Activated CD4-positive, alpha-beta T cell treated with anti-CD3 and anti-CD28 coated beads, Interleukin-2, amount 10 ng/mL, durations not matched to agents 7 days and 5 days (primary cell): ENCODE results near the gene NKAIN2. TPM values are rescaled to one million over a fixed set of nuclear protein-coding genes. Genes with fewer than 3 reads are reported as not detected.
"Not testable (repeated sequence)": the region's sequence is repeated elsewhere in the genome, so short reads cannot be mapped to it uniquely, and the experiment has no call there.

Experiments used
- CTCF ChIA-PET: fragments of 350-600 bp; sonication (Branson Sonifier 250); formaldehyde crosslinking; loops from one replicate; lab custom pipeline; 2021; ENCODE audit warnings: antibody characterized with exemption; lab: Charles Lee
- POLR2A ChIA-PET: fragments of 350-600 bp; sonication (Branson Sonifier 250); formaldehyde crosslinking; loops from one replicate; lab custom pipeline; 2021; ENCODE audit warnings: antibody characterized with exemption; lab: Charles Lee
- DNase-seq: peaks from one replicate; pipeline ENCODE4 v3.0.0-alpha.2; 2020
- H3K27ac Mint-ChIP-seq: one replicate; pipeline ENCODE4 v1.8.0; 2021; ENCODE audit warnings: mild to moderate bottlenecking, moderate library complexity, mixed read lengths
- H3K27me3 Mint-ChIP-seq: one replicate; pipeline ENCODE4 v1.8.0; 2021; ENCODE audit warnings: mixed read lengths
- H3K36me3 Mint-ChIP-seq: one replicate; pipeline ENCODE4 v1.8.0; 2021; ENCODE audit warnings: low read depth, mixed read lengths
- H3K4me1 Mint-ChIP-seq: one replicate; pipeline ENCODE4 v1.8.0; 2021; ENCODE audit warnings: mixed read lengths
- H3K4me3 Mint-ChIP-seq: one replicate; pipeline ENCODE4 v1.8.0; 2021; ENCODE audit warnings: mild to moderate bottlenecking, moderate library complexity, mixed read lengths
- H3K9me3 Mint-ChIP-seq: one replicate; pipeline ENCODE4 v1.8.0; 2021; ENCODE audit warnings: mixed read lengths
- total RNA-seq, 2 experiments: library from RNA; stranded (reverse); gene quantifications; one replicate each; pipeline ENCODE4 v1.2.3, GENCODE V29; 2021

The NKAIN2 gene
- total RNA-seq, 2 experiments from 2014 or later = not detected

- no peak overlapping the region for H3K4me3 Mint-ChIP-seq
- no peaks in the 10 kb centered on the region for H3K4me1 Mint-ChIP-seq
- DNase-seq = no peak
- H3K9me3 Mint-ChIP-seq = no peaks in the 10 kb centered on the region
- no peaks in the 10 kb centered on the region for H3K27me3 Mint-ChIP-seq
- CTCF ChIA-PET = no interaction called here
- H3K36me3 Mint-ChIP-seq = no peaks in the 10 kb centered on the region
- H3K27ac Mint-ChIP-seq = no peak overlapping the region
- POLR2A ChIA-PET = no interaction called here
Measured at GRCh38 chr6:124539096-124539495, 735.4 kb downstream of the NKAIN2 start.

GRCh38 chr6:124541573-124541972 is 737.9 kb downstream of the NKAIN2 start:
- Mint-ChIP-seq H3K36me3 (no peaks in the 10 kb centered on the region), H3K27ac (no peak overlapping the region), H3K4me1 (no peaks in the 10 kb centered on the region), H3K9me3 (no peaks in the 10 kb centered on the region), H3K27me3 (no peaks in the 10 kb centered on the region), H3K4me3 (no peak overlapping the region)
- ChIA-PET POLR2A (no interaction called here), CTCF (no interaction called here)
- no peak for DNase-seq

DNA sequence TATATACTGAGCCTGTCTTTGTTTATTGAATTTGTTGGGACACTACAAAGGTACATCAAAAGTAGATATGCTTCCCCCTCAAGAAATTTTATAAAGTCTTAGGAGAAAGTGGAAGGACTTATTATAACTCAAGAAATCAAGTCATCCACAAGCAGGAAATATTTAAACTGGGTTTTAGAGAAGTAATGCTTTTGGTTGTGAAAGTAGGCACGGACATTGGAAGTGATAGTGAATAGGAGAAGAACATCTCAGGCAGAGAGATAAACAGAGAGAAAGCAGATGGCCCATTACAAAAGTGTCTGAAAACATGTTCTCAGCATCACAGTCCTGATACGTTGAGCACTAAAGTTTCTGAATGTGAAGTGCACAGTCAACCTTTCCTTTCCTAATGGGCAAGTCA is 742.9 kb downstream of the NKAIN2 start:
- no peak overlapping the region for H3K4me3 Mint-ChIP-seq
- ChIA-PET CTCF (no interaction called here), POLR2A (no interaction called here)
- H3K27me3 Mint-ChIP-seq = no peaks in the 10 kb centered on the region
- no peaks in the 10 kb centered on the region for H3K9me3 Mint-ChIP-seq
- H3K36me3 Mint-ChIP-seq = no peaks in the 10 kb centered on the region
- DNase-seq = no peak
- no peak overlapping the region for H3K27ac Mint-ChIP-seq
- no peaks in the 10 kb centered on the region for H3K4me1 Mint-ChIP-seq

DNA sequence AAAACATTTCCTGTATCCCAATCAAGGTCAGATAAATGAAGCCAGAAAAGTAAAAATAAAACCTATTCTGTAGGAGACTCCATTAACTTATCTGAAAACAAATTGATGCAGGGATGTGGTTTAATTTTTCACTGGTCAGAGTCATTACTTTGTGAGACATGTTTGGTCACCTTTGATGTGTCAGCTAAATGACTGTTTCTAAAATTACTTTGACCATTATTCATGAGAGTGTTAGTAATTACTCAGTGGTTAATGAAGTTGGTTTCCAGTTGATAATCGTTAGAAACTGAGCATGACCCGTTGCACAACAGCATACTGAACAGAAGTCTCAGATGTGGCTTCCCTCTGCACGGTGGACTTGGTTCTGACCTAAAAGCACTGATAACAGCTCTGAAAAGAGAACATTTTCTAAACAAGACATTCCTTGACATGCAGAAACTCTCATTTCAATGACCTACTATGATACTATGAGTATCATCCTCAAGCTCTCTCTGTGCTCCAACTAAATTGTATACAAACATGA is 748.1 kb downstream of the NKAIN2 start:
- no peak overlapping the region for H3K4me3 Mint-ChIP-seq
- H3K36me3 Mint-ChIP-seq = no peaks in the 10 kb centered on the region
- no peaks in the 10 kb centered on the region for H3K4me1 Mint-ChIP-seq
- ChIA-PET CTCF (no interaction called here), POLR2A (no interaction called here)
- DNase-seq = no peak
- H3K9me3 Mint-ChIP-seq = no peaks in the 10 kb centered on the region
- no peaks in the 10 kb centered on the region for H3K27me3 Mint-ChIP-seq
- H3K27ac Mint-ChIP-seq = no peak overlapping the region

- no peak overlapping the region for H3K4me3 Mint-ChIP-seq
- H3K4me1 Mint-ChIP-seq = no peaks in the 10 kb centered on the region
- no peak overlapping the region for H3K27ac Mint-ChIP-seq
- H3K27me3 Mint-ChIP-seq = no peaks in the 10 kb centered on the region
- no peak for DNase-seq
- H3K9me3 Mint-ChIP-seq = no peaks in the 10 kb centered on the region
- no peaks in the 10 kb centered on the region for H3K36me3 Mint-ChIP-seq
- POLR2A ChIA-PET = no interaction called here
- CTCF ChIA-PET = no interaction called here
Measured at GRCh38 chr6:124557873-124558272, 754.2 kb downstream of the NKAIN2 start.

- H3K4me1 Mint-ChIP-seq, H3K27ac Mint-ChIP-seq, CTCF ChIA-PET, H3K9me3 Mint-ChIP-seq, DNase-seq, POLR2A ChIA-PET, H3K4me3 Mint-ChIP-seq, H3K36me3 Mint-ChIP-seq, H3K27me3 Mint-ChIP-seq: not testable (repeated sequence)
Measured at GRCh38 chr6:124560078-124560477, 756.4 kb downstream of the NKAIN2 start.

DNA sequence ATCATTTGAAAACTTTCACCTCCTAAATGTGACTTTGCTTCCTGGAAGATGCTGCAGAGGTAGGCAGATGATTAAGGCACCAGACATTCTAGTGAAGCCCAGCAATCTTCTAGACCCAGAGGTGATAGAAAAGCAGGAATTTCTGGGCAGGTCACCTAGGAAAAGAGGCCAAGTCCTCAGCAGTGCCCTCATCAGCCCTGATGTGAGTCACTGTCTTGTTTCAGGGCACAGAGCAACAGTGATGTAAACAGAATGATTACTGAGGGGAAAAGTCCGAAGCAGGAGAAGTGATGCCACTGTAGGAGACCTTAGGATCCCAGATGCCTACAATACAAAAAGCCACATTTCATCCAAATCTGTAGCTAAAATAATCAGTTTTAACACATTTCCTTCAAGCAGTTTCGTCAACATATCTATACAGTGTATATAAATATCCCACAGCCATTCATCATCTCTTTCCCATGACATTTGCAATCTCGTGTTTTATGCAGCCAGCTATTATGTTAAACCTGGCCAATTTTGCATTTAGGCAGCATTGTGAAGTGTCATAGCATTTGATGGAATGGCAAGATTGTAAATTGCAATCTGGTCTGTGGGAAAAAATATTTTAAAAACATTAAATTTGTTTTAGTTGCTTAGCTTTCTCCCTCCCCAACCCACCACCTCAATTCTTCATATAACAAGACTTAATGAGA is 757.4 kb downstream of the NKAIN2 start:
- POLR2A ChIA-PET = no interaction called here
- Mint-ChIP-seq H3K27me3 (no peaks in the 10 kb centered on the region), H3K27ac (no peak overlapping the region), H3K4me3 (no peak overlapping the region), H3K36me3 (no peaks in the 10 kb centered on the region), H3K9me3 (no peaks in the 10 kb centered on the region), H3K4me1 (no peaks in the 10 kb centered on the region)
- no peak for DNase-seq
- CTCF ChIA-PET = no interaction called here

DNA sequence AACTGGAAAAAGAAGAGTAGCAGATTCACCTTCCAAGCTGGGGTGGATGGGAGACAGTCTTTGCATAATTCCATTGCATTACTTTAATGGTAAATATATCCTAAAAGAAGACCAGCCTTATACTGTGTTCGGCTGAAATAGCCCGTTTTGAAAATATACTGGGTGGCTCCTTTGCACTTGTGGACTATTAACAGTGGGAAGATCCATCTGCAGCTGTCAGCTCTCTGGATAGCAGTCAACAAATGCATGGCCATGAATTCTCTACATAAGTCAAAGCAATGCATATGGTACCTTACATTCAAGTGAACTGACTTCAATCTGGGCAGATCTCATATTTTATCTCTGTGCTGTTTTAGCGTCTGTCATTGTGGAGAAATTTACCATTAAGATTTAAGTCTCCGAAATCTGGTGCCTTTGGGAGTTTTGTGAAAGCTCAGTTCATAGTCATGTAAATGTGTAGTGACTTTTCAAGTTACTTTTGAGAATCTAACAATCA is 758.0 kb downstream of the NKAIN2 start:
- Mint-ChIP-seq H3K27me3 (no peaks in the 10 kb centered on the region), H3K9me3 (no peaks in the 10 kb centered on the region), H3K4me1 (no peaks in the 10 kb centered on the region), H3K27ac (no peak overlapping the region), H3K36me3 (no peaks in the 10 kb centered on the region), H3K4me3 (no peak overlapping the region)
- ChIA-PET CTCF (no interaction called here), POLR2A (no interaction called here)
- DNase-seq = no peak

DNA sequence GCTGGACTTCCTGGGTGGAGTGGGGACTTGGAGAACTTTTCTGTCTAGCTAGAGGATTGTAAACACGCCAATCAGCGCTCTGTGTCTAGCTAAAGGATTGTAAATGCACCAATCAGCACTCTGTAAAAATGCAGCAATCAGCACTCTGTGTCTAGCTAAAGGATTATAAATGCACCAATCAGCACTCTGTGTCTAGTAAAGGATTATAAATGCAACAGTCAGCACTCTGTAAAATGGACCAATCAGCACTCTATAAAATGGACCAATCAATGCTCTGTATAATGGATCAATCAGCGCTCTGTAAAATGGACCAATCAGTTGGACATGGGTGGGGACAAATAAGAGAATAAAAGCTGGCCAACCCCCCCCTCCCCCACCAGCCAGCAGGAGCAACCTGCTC is 760.5 kb downstream of the NKAIN2 start:
- H3K4me1 Mint-ChIP-seq, H3K4me3 Mint-ChIP-seq, DNase-seq, POLR2A ChIA-PET, H3K9me3 Mint-ChIP-seq, H3K36me3 Mint-ChIP-seq, H3K27me3 Mint-ChIP-seq, CTCF ChIA-PET, H3K27ac Mint-ChIP-seq: not testable (repeated sequence)

GRCh38 chr6:124567401-124567800 is 763.7 kb downstream of the NKAIN2 start:
- Mint-ChIP-seq H3K9me3 (peaks cover 3% of the 10 kb centered on the region), H3K27ac (no peak overlapping the region), H3K4me3 (no peak overlapping the region), H3K4me1 (no peaks in the 10 kb centered on the region), H3K36me3 (no peaks in the 10 kb centered on the region), H3K27me3 (no peaks in the 10 kb centered on the region)
- DNase-seq = no peak
- CTCF ChIA-PET = no interaction called here
- POLR2A ChIA-PET = no interaction called here

DNA sequence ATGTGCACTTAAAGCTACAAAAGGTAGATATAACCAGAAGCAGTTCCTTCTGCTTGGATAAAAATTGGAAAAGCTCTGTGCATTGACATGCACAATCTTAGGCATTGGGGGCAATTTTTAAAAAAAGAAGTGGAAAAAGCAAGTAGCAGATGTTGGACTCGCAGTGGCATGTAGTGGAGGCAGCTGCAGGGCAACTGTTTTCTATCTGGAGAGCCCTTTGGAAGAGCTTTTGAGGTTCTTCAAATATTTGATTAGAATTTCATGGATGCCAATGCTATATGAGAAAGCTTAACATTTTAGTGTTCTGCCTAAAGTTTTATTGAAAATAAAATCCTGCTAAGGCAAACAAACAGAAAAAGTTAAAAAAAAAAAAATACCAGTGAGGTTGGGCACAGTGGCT is 770.3 kb downstream of the NKAIN2 start:
- Mint-ChIP-seq H3K36me3 (no peaks in the 10 kb centered on the region), H3K27ac (no peak overlapping the region), H3K9me3 (peaks cover 3% of the 10 kb centered on the region), H3K4me1 (no peaks in the 10 kb centered on the region), H3K4me3 (no peak overlapping the region), H3K27me3 (no peaks in the 10 kb centered on the region)
- POLR2A ChIA-PET = no interaction called here
- no peak for DNase-seq
- CTCF ChIA-PET = no interaction called here

- no peak for DNase-seq
- Mint-ChIP-seq H3K36me3 (no peaks in the 10 kb centered on the region), H3K4me1 (no peaks in the 10 kb centered on the region), H3K27me3 (no peaks in the 10 kb centered on the region), H3K9me3 (no peaks in the 10 kb centered on the region), H3K4me3 (no peak overlapping the region), H3K27ac (no peak overlapping the region)
- POLR2A ChIA-PET = no interaction called here
- CTCF ChIA-PET = no interaction called here
Measured at GRCh38 chr6:124577734-124578281, 774.1 kb downstream of the NKAIN2 start.

- Mint-ChIP-seq H3K36me3 (no peaks in the 10 kb centered on the region), H3K27me3 (no peaks in the 10 kb centered on the region), H3K27ac (no peak overlapping the region), H3K4me1 (no peaks in the 10 kb centered on the region), H3K9me3 (no peaks in the 10 kb centered on the region), H3K4me3 (no peak overlapping the region)
- ChIA-PET POLR2A (no interaction called here), CTCF (no interaction called here)
- no peak for DNase-seq
Measured at GRCh38 chr6:124590001-124590400, 786.3 kb downstream of the NKAIN2 start.

- ChIA-PET POLR2A (no interaction called here), CTCF (no interaction called here)
- H3K4me3 Mint-ChIP-seq = no peak overlapping the region
- no peak for DNase-seq
- H3K36me3 Mint-ChIP-seq = no peaks in the 10 kb centered on the region
- H3K9me3 Mint-ChIP-seq = no peaks in the 10 kb centered on the region
- H3K4me1 Mint-ChIP-seq = no peaks in the 10 kb centered on the region
- no peaks in the 10 kb centered on the region for H3K27me3 Mint-ChIP-seq
- H3K27ac Mint-ChIP-seq = no peak overlapping the region
Measured at GRCh38 chr6:124599656-124600055, 796.0 kb downstream of the NKAIN2 start.
